K562 (cell line): ENCODE measurements around the gene VIT. TPM values are rescaled to one million over a fixed set of nuclear protein-coding genes. Genes with fewer than 3 reads are reported as not detected.

ENCODE experiments used
- ATAC-seq: fragments of 200-7000 bp; cut with Tn5 transposase; 3 replicates; pipeline ENCODE4 v1.9.1; 2020; ENCODE audit warnings: moderate library complexity
- BruUV-seq: library from RNA; stranded (reverse); fragments of 400-500 nt; replicated peaks from 2 replicates; lab custom pipeline; 2021; lab: Mats Ljungman, UMichigan
- CTCF ChIA-PET: fragments of 300-600 bp; formaldehyde crosslinking; extraction: SDS; loops from one replicate; lab custom pipeline; 2021; ENCODE audit warnings: low intra/inter-chr PET ratio; lab: Yijun Ruan, JAX
- POLR2A ChIA-PET: fragments of 300-600, 350-650 bp; sonication (Branson Sonifier 250); formaldehyde crosslinking; extraction: SDS; loops from one replicate; lab custom pipeline; 2021; ENCODE audit warnings: antibody characterized with exemption, inconsistent platforms; lab: Yijun Ruan, JAX
- DNase-seq, 4 experiments: peaks; one replicate each; pipeline versions ENCODE4 v3.0.0 to v3.0.0-alpha.2; 2011 to 2018; ENCODE audit warnings: low spot score in 3 of 4, mixed read lengths in 3 of 4; ENCODE audit errors: extremely low read depth in 1 of 4
- FAIRE-seq: peaks from 2 replicates; lab custom pipeline; 2011; peaks lifted over from hg19 to GRCh38; lab: Jason Lieb, UNC
- H2AFZ ChIP-seq: 2 replicates; pipeline ENCODE4 v1.6.0; 2011; ENCODE audit warnings: low read depth, low read length, control low read depth, inconsistent platforms
- H3K27ac ChIP-seq: fragments of 200-600 bp; 3 replicates; pipeline ENCODE4 v1.8.0; 2011; ENCODE audit warnings: low read depth, mild to moderate bottlenecking, control low read depth, inconsistent platforms, low read length, moderate library complexity, mixed read lengths; ENCODE audit errors: extremely low read depth
- H3K27me3 ChIP-seq, 2 experiments: fragments of 300-600 bp in 1 of 2; 2 replicates in 1 of 2; 3 replicates in 1 of 2; pipeline versions ENCODE4 v1.6.0 to v1.8.0; 2011; ENCODE audit warnings: inconsistent platforms in 2 of 2, low read length in 2 of 2, mild to moderate bottlenecking in 1 of 2, mixed read lengths in 1 of 2, moderate library complexity in 1 of 2; ENCODE audit not compliant: control insufficient read depth in 2 of 2, insufficient read depth in 2 of 2
- H3K36me3 ChIP-seq: fragments of 300-600 bp; 3 replicates; pipeline ENCODE4 v1.8.0; 2011; ENCODE audit warnings: mild to moderate bottlenecking, low read length, inconsistent platforms; ENCODE audit not compliant: control insufficient read depth, insufficient read depth
- H3K4me1 ChIP-seq, 2 experiments: fragments of 200-600 bp in 1 of 2; replicated peaks in 1 of 2; 2 replicates in 1 of 2; 3 replicates in 1 of 2; pipeline versions ENCODE4 v1.5.1 to v1.8.0; 2011; ENCODE audit warnings: inconsistent platforms in 2 of 2, low read length in 2 of 2, mild to moderate bottlenecking in 1 of 2, mixed read lengths in 1 of 2, moderate library complexity in 1 of 2; ENCODE audit not compliant: control insufficient read depth in 2 of 2, insufficient read depth in 2 of 2
- H3K4me2 ChIP-seq: 2 replicates; pipeline ENCODE4 v1.6.1; 2011; ENCODE audit warnings: low read length, control low read depth, inconsistent platforms, mixed read lengths; ENCODE audit not compliant: insufficient read depth
- H3K4me3 ChIP-seq: fragments of 200-600 bp; sonication (generic), shearing (Covaris generic); 2 replicates; pipeline ENCODE4 v1.5.1; 2016; ENCODE audit warnings: control low read depth, inconsistent platforms
- H3K79me2 ChIP-seq: fragments of 200-600 bp; 3 replicates; pipeline ENCODE4 v1.8.0; 2011; ENCODE audit warnings: low read length, inconsistent platforms; ENCODE audit not compliant: control insufficient read depth, insufficient read depth
- H3K9ac ChIP-seq, 2 experiments: 2 replicates each; pipeline versions ENCODE4 v1.6.0 to v1.6.1; 2011; ENCODE audit warnings: low read depth in 2 of 2, low read length in 2 of 2, control low read depth in 1 of 2, inconsistent platforms in 1 of 2, mild to moderate bottlenecking in 1 of 2, mixed read lengths in 1 of 2; ENCODE audit not compliant: insufficient read depth in 1 of 2
- H3K9me1 ChIP-seq: one replicate; pipeline ENCODE4 v1.6.0; 2011; ENCODE audit warnings: inconsistent platforms, mild to moderate bottlenecking, low read length, moderate library complexity; ENCODE audit not compliant: control insufficient read depth, insufficient read depth
- H3K9me3 ChIP-seq: replicated peaks from 2 replicates; pipeline ENCODE4 v1.5.1; 2011; ENCODE audit warnings: low read depth, low read length, inconsistent platforms; ENCODE audit not compliant: control insufficient read depth, insufficient read depth
- H4K20me1 ChIP-seq: replicated peaks from 2 replicates; pipeline ENCODE4 v1.6.1; 2011; ENCODE audit warnings: low read length, inconsistent platforms, mixed read lengths; ENCODE audit not compliant: control insufficient read depth, insufficient read depth
- ARID1B ChIP-seq: fragments of 450-650 bp; IDR thresholded peaks from 2 replicates; pipeline ENCODE4 v1.6.1; 2016; ENCODE audit warnings: antibody characterized with exemption, mild to moderate bottlenecking, inconsistent platforms
- ATF2 ChIP-seq: sonication (generic); formaldehyde crosslinking; IDR thresholded peaks from 2 replicates; pipeline ENCODE4 v1.8.1; 2022; ENCODE audit warnings: missing genetic modification reagents
- BMI1 ChIP-seq: fragments of 150-350 bp; IDR thresholded peaks from 2 replicates; pipeline ENCODE4 v1.6.1; 2014; ENCODE audit warnings: low read length
- CCNT2 ChIP-seq: IDR thresholded peaks from 2 replicates; pipeline ENCODE4 v1.6.1; 2011; ENCODE audit warnings: borderline replicate concordance, low read depth, mild to moderate bottlenecking, moderate library complexity, mixed read lengths, low read length; ENCODE audit not compliant: insufficient read length; ENCODE audit errors: extremely low read depth
- CHD2 ChIP-seq: IDR thresholded peaks from 2 replicates; pipeline ENCODE4 v1.6.1; 2011; ENCODE audit warnings: low read depth, low read length
- KAT2B ChIP-seq: IDR thresholded peaks from one replicate; pipeline ENCODE4 v1.6.1; 2012; ENCODE audit warnings: low read depth, mild to moderate bottlenecking, control low read depth, inconsistent platforms, low read length, moderate library complexity
- MED1 ChIP-seq: sonication (generic); formaldehyde crosslinking; IDR thresholded peaks from 2 replicates; pipeline ENCODE4 v1.8.1; 2023; ENCODE audit warnings: missing genetic modification reagents, borderline replicate concordance
- NR2F6 ChIP-seq: fragments of 450-650 bp; formaldehyde crosslinking; IDR thresholded peaks from 2 replicates; pipeline ENCODE4 v1.4.0; 2020; ENCODE audit warnings: mild to moderate bottlenecking
- PRMT5 ChIP-seq: sonication (generic); formaldehyde crosslinking; IDR thresholded peaks from 2 replicates; pipeline ENCODE4 v1.5.0; 2020; ENCODE audit warnings: missing genetic modification reagents
- RFX7 ChIP-seq: fragments of 250-450 bp; sonication (Bioruptor Pico); IDR thresholded peaks from 2 replicates; pipeline ENCODE4 v1.5.1; 2021; ENCODE audit warnings: mild to moderate bottlenecking
- SAP30 ChIP-seq: fragments of 200-600 bp; sonication (generic); IDR thresholded peaks from 2 replicates; pipeline ENCODE4 v1.6.1; 2012; ENCODE audit warnings: borderline replicate concordance, low read depth, mild to moderate bottlenecking, moderate library complexity, low read length, control low read depth, inconsistent platforms; ENCODE audit not compliant: insufficient read depth, poor library complexity, severe bottlenecking
- ZBTB17 ChIP-seq: fragments of 450-650 bp; formaldehyde crosslinking; IDR thresholded peaks from 2 replicates; pipeline ENCODE4 v1.4.0; 2020; ENCODE audit warnings: mild to moderate bottlenecking
- ZHX1 ChIP-seq: fragments of 150-350 bp; conservative IDR thresholded peaks from 2 replicates; pipeline ENCODE4 v1.6.1; 2014; ENCODE audit warnings: low read length
- ZNF217 ChIP-seq: sonication (generic); formaldehyde crosslinking; IDR thresholded peaks from 2 replicates; pipeline ENCODE4 v1.8.0; 2022; ENCODE audit warnings: mild to moderate bottlenecking, missing genetic modification reagents
- WGBS: fragments of 100-300 bp; shearing (Covaris generic); methylation state at CpG from one replicate; pipeline ENCODE4 v1.1.6; 2016; ENCODE audit warnings: low coverage, mixed read lengths; ENCODE audit not compliant: insufficient coverage; ENCODE audit errors: missing lambda C conversion rate; 5-methylcytosine and 5-hydroxymethylcytosine counted together
- in situ Hi-C: fragments of 300-500 bp; cut with MboI; formaldehyde crosslinking; loops from 4 replicates; pipeline ENCODE4 v1.15.0; 2018; ENCODE audit warnings: inconsistent platforms, mixed read lengths
- intact Hi-C: fragments of 100-400 bp; cut with micrococcal nuclease; formaldehyde crosslinking; loops from 2 replicates; pipeline ENCODE4 v1.14.2; 2022
- polyA plus RNA-seq, 8 experiments: library from polyadenylated mRNA; depleted of rRNA in 4 of 8; stranded (reverse) in 5 of 8; unstranded in 3 of 8; fragments of >200 nt; fragmentation: Nextera tagmentation in 2 of 8; fragmentation: Illumina TruSeq in 1 of 8; extraction: Ambion mirVana in 2 of 8; extraction: Trizol in 1 of 8; gene quantifications; 2 replicates each; pipeline versions ENCODE4 v1.2.1 to v1.2.3, GENCODE V29; 2011 to 2014; ENCODE audit warnings: inconsistent platforms in 1 of 8, missing spikeins in 1 of 8
- total RNA-seq, 7 experiments: library from RNA; depleted of rRNA in 6 of 7; stranded (reverse); fragments of >200 nt in 6 of 7; fragmentation: Illumina TruSeq in 2 of 7; extraction: Trizol in 2 of 7; gene quantifications; 2 replicates each; pipeline versions ENCODE4 v1.2.1 to v1.2.3, GENCODE V29; 2011 to 2021; ENCODE audit warnings: low replicate concordance in 1 of 7
- TF ChIP-seq, protein P1 (sequence below): sonication (generic); formaldehyde crosslinking; IDR thresholded peaks from 2 replicates; pipeline ENCODE4 v1.8.0; 2022; ENCODE audit warnings: mild to moderate bottlenecking, missing genetic modification reagents

The VIT gene
- total and polyA plus RNA-seq, 9 of the 15 experiments (the other 6 are each of a cell fraction or from before 2014, with no cell fraction given) = not detected

- Histone ChIP-seq H3K4me2 (no peak overlapping the region), H3K27ac (no peak overlapping the region), H3K9me1 (no peaks in the 10 kb centered on the region), H3K9ac (no peak overlapping the region), H3K36me3 (no peaks in the 10 kb centered on the region), H3K9me3 (no peaks in the 10 kb centered on the region), H3K27me3 (peaks cover 0 to 2% of the 10 kb centered on the region in 2 experiments; a peak in 3 of 5 replicates), H3K4me1 (no peaks in the 10 kb centered on the region), H4K20me1 (no peaks in the 10 kb centered on the region), H3K79me2 (no peaks in the 10 kb centered on the region), H2AFZ (no peak overlapping the region), H3K4me3 (no peak overlapping the region)
- FAIRE-seq (no peak), DNase-seq (no peak), ATAC-seq (no peak)
- BruUV-seq = no TSS peak
- CTCF ChIA-PET = no interaction called here
- 0% methylated on average over 5 of the region's 5 CpGs for WGBS
- in situ Hi-C loops (no loop called here), intact Hi-C loops (no loop called here)
- POLR2A ChIA-PET = interaction anchor here (0.7 kb wide), 1 partner anchor 15 kb away, joined by 3 read pairs; no protein-coding TSS in a partner anchor
- no peak for TF ChIP-seq SAP30
- no peak for TF ChIP-seq ZBTB17 (CRISPR knock-in tag)
- TF ChIP-seq ATF2 (CRISPR knock-in tag) = no peak
- no peak for TF ChIP-seq PRMT5
- TF ChIP-seq NR2F6 (CRISPR knock-in tag) = no peak
- no peak for TF ChIP-seq ZHX1
- TF ChIP-seq MED1 (CRISPR knock-in tag) = no peak
- TF ChIP-seq KAT2B = no peak
- TF ChIP-seq, protein P1, sequence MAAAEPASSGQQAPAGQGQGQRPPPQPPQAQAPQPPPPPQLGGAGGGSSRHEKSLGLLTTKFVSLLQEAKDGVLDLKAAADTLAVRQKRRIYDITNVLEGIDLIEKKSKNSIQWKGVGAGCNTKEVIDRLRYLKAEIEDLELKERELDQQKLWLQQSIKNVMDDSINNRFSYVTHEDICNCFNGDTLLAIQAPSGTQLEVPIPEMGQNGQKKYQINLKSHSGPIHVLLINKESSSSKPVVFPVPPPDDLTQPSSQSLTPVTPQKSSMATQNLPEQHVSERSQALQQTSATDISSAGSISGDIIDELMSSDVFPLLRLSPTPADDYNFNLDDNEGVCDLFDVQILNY (CRISPR knock-in tag) = no peak
- TF ChIP-seq CCNT2 = no peak
- TF ChIP-seq ZNF217 (CRISPR knock-in tag) = no peak
- TF ChIP-seq CHD2 = no peak
- no peak for TF ChIP-seq ARID1B
- TF ChIP-seq RFX7 = no peak
- TF ChIP-seq BMI1 = no peak
Observed at GRCh38 chr2:36706021-36706876, 9.7 kb downstream of the VIT start.
